GM21737 (cell line): ENCODE data around the gene ZCCHC8.
"Not testable (repeated sequence)": the region's sequence is repeated elsewhere in the genome, so short reads cannot be mapped to it uniquely, and the experiment has no call there.

Source experiments
- ATAC-seq: cut with Tn5 transposase; IDR thresholded peaks from one replicate; pipeline ENCODE4 v1.9.1; 2021; ENCODE audit warnings: mild to moderate bottlenecking, moderate library complexity; ENCODE audit not compliant: unreplicated experiment

ZCCHC8 gene

GRCh38 chr12:122473543-122474323, 27.0 kb downstream of the ZCCHC8 start:
- no peak for ATAC-seq

DNA sequence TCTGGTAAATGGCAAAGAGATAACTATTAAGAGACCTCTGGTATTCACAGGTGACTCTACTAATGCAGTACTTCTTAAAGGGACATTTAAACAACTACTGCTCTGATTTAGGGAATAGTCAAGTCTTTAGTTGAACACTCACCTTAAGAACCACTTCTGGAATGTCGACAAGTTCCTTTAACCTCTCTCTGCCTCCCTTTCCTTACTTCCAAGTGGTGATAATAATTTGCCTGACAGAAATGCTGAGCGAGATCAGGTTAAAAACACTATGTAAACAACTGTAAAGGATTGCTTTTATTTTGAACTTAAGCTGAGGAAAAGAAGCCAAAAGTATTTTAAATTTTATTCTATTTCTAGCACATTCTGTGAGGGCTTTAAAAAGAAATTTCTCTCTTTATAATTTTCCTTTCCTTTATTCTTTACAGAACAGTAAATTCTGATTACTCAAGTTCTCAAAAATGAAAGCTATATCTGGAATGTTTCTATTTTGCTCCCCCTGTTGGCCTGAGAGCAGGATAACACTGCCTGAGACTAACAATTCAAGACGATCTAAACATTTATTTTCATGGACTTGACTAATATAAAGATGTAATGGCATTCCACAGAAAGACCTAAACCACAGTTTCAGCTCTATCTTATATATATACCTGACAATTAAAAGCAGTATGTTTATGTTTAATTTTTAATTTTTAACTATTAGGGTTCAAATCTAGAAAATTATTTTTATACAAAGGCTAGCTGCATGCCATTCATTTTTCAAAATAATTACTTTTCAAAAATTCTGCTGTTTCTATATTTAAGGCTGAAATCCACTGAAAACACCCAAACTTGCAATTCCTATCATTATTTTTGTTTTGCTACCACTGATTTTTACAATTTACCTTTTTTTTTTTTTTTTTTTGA, 29.2 kb downstream of the ZCCHC8 start:
- no peak for ATAC-seq

- not testable (repeated sequence) for ATAC-seq
These were observed 30.2 kb downstream of the ZCCHC8 start for GRCh38 chr12:122470576-122470975.

- not testable (repeated sequence) for ATAC-seq
These were observed 30.9 kb downstream of the ZCCHC8 start for GRCh38 chr12:122469856-122470255.

DNA sequence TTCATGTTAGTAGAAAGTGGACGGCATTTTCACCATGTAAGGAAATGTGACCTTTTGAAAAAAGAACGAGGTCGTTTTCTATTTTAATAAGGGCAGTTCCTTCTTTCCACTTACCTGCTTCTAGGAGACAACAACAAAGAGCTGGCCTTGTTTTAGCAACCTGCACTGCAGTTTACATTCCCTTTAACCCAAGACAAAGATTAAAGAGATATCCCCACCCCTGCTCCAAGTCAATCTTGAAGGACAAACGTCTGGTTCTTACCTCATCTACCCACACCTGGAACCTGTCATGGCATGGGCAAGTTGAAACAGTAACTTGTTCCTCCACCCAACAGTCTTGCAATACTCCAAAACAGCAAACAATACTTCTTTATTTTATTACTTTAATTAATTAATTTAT, 32.7 kb downstream of the ZCCHC8 start:
- no peak for ATAC-seq

DNA sequence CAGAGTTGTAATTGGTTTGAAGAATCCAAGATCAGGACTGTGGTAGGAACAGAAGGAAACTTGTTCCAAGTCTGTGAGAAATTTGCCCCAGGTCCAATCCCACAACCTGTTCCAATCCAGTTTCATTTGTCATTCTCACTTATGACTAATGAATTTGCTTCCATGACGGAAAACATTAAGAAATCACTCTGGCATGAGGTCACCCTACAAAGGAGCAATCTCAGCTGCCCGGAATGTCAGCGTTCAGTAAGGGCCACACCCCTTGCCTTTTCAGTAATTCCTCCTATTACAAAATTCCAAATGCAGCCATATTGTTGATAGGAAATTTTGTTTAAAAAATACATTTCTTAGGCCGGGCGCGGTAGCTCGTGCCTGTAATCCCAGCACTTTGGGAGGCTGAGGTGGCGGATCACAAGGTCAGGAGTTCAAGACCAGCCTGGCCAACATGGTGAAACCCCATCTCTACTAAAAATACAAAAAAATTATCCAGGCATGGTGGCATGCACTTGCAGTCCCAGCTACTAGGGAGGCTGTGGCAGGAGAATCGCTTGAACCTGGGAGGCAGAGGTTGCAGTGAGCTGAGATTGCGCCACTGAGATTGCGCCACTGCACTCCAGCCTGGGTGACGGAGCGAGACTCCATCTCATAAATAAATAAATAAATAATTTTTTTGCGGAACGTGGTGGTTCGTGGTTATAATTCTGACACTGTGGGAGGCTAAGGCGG, 36.3 kb downstream of the ZCCHC8 start:
- ATAC-seq = not testable (repeated sequence)

GRCh38 chr12:122460641-122461040, 40.1 kb downstream of the ZCCHC8 start:
- ATAC-seq = no peak

DNA sequence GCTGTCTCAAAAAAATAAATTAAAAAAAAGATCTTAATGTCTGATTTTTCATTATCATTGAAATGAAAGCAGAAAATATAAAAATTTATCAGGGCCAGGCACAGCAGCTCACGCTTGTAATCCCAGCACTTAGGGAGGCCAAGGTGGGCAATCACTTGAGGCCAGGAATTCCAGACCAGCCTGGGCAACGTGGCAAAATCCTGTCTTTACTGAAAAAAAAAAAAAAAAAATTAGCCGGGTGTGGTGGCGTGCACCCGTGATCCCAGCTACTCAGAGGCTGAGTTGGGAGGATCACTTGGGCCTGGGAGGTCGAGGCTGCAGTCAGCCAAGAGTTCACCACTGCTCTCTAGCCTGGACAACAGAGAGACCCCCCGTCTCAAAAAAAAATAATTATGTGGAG, 40.7 kb downstream of the ZCCHC8 start:
- no peak for ATAC-seq

DNA sequence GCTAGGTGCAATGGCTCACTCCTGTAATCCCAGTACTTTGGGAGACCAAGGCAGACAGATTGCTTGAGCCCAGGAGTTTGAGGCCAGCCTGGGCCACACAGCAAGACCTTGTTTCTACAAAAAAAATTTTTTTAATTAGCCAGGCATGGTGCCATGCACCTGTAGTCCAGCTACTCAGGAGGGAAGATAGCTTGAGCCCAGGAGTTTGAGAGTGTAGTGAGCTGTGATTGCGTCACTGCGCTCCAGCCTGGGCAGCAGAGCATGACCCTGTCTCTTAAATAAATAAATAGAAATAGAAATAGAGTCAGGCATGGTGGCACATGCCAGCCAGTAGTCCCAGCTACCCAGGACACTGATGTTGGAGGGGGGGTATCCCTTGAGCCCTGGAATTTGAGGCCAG, 41.5 kb downstream of the ZCCHC8 start:
- no peak for ATAC-seq

DNA sequence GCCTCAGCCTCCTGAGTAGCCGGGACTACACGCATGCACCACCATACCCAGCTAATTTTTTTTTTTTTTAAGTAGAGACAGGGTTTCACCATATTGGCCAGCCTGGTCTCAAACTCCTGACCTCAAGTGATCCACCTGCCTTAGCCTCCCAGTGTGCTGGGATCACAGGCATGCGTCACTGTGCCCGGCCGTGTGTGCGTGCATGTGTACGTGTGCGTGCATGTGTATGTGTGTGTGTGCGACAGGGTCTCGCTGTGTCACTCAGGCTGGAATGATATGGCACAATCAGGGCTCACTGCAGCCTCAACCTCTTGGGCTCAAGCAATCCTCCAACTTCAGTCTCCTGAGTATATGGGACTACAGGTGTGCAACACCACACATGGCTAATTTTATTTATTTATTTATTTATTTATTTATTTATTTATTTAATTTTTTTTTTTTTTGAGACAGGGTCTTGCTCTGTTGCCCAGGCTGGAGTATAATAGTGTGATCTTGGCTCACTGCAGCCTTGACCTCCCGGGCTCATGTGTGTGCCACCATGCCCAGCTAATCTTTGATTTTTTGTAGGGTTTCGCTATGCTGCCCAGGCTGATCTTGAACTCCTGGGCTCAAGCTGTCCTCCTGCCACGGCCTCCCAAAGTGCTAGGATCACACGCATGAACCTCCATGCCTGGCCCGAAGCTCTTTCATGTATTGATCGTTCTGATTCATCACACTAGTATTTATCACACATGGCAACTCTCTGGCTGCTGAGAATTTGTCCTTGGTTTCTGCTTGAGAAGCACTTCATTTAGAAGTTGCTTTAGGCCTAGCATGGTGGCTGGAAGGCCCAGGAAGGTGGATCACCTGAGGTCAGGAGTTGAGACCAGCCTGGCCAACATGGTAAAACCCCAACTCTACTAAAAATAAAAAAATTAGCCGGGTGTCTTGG, 42.4 kb downstream of the ZCCHC8 start:
- ATAC-seq = no peak

GRCh38 chr12:122457627-122458026, 43.1 kb downstream of the ZCCHC8 start:
- no peak for ATAC-seq

DNA sequence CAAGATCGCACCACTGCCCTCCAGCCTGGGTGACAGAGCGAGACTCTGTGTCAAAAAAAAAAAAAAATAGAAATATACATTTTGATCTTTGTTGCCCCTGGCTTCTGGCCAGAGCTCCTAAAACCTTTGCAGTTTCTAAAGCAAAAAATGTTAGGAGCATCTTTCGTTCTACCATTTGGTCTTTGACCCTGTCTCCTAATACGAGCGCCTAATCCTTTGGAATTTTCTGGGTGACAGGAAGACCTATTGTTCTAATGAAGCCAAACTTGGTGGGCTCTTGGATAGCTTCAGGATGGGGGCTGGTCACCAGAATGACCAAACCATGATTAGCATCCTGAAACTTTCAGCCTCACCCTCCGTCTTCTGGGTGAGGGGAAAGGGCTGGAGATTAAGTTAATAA, 46.0 kb downstream of the ZCCHC8 start:
- no peak for ATAC-seq

- no peak for ATAC-seq
These were observed 46.4 kb downstream of the ZCCHC8 start for GRCh38 chr12:122454250-122454721.

GRCh38 chr12:122452701-122453285, 47.9 kb downstream of the ZCCHC8 start:
- ATAC-seq = no peak

GRCh38 chr12:122449317-122449716, 51.4 kb downstream of the ZCCHC8 start:
- no peak for ATAC-seq

GRCh38 chr12:122447825-122448224, 52.9 kb downstream of the ZCCHC8 start:
- not testable (repeated sequence) for ATAC-seq

DNA sequence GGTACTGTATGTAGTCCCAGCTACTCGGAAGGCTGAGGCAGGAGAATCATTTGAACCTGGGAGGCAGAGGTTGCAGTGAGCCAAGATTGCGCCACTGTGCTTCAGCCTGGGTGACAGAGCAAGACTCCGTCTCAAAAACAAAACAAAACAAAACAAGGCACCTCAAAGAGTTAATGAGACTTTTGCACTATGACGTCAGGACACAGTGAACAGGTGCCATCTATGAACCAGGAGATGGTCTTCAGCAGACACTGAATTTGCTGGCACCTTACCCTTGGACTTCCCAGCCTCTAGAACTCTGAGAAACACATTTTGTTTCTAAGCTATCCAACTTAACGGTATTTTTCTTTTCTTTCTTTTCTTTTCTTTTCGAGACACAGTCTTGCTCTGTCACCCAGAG, 54.3 kb downstream of the ZCCHC8 start:
- ATAC-seq = not testable (repeated sequence)

- not testable (repeated sequence) for ATAC-seq
These were observed 56.7 kb downstream of the ZCCHC8 start for GRCh38 chr12:122444071-122444470.

DNA sequence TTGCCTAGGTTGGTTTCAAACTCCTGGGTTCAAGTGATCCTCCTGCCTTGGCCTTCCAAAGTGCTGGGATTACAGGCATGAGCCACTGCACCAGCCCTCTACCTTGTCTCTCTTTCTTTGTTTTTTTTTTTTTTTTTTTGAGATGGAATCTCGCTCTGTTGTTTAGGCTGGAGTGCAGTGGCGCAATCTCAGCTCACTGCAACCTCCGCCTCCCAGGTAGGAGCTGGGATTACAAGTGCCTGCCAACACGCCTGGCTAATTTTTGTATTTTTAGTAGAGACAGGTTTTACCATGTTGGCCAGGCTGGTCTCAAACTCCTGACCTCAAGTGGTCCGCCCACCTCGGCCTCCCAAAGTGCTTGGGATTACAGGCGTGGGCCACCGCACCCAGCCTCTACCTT, 61.9 kb downstream of the ZCCHC8 start:
- not testable (repeated sequence) for ATAC-seq

DNA sequence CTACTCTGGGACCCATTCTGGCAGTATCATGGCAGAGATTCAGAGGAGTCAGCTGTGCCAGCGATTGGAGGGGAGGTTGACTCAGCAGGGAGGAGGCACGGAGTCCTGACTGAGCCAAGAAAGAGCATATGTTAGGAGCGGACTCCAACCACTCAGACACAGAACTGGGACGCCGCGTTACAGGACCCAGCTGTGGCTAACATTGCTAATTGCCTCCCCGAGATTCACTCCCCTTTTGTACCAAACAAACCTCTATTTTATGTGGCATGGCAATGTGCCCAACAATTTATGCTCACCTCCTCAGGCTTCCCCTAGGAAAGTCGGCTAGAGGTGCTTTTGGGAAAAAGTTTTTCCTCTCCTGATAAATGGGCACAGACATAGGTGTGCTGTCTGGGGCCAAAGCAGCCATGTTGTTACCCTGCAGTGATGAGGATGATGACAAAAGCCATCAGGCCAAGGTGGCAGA, 63.0 kb downstream of the ZCCHC8 start:
- no peak for ATAC-seq
